Right lobe of liver (tissue), 4 donors: ENCODE measurements around the gene FBXO38.

Experiments
- POLR2A ChIP-seq: fragments of 450-650 bp; IDR thresholded peaks from one replicate; pipeline ENCODE4 v1.6.1; 2017; ENCODE audit warnings: antibody characterized with exemption, mild to moderate bottlenecking
- TF ChIP-seq, protein P1 (sequence below), 4 donors: fragments of 200-600 bp in 3 of 4; fragments of 450-650 bp in 1 of 4; IDR thresholded peaks; one replicate each; pipeline versions ENCODE4 v1.5.1 to v1.8.0; 2016 to 2022; ENCODE audit warnings: antibody characterized with exemption in 4 of 4, mild to moderate bottlenecking in 2 of 4
- donor health status: DM: no; HTN: no; CAD: no.
- donor health status: DM: no; HTN: no; CAD: no.
- donor health status: DM: no; HTN: yes; CAD: no.

DNA sequence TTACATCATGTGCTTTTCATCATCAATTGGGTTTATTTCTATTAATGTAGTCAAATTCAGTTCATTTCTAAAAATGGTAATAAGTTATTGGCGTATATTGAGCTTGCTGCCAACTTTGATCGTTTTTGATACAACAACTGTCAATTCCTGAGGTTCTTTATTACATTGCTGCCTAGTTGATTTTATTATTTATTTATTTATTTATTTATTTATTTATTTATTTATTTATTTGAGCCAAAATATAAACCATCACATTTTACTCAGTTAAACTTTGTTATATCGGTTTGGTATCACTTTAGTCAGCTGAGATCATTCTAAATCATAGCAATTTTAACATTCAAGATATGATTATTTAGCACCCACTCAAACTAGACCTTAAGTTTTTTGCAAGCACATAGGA lies 100.0 kb downstream of the FBXO38 start:
- TF ChIP-seq, protein P1, sequence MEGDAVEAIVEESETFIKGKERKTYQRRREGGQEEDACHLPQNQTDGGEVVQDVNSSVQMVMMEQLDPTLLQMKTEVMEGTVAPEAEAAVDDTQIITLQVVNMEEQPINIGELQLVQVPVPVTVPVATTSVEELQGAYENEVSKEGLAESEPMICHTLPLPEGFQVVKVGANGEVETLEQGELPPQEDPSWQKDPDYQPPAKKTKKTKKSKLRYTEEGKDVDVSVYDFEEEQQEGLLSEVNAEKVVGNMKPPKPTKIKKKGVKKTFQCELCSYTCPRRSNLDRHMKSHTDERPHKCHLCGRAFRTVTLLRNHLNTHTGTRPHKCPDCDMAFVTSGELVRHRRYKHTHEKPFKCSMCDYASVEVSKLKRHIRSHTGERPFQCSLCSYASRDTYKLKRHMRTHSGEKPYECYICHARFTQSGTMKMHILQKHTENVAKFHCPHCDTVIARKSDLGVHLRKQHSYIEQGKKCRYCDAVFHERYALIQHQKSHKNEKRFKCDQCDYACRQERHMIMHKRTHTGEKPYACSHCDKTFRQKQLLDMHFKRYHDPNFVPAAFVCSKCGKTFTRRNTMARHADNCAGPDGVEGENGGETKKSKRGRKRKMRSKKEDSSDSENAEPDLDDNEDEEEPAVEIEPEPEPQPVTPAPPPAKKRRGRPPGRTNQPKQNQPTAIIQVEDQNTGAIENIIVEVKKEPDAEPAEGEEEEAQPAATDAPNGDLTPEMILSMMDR (IDR thresholded peaks at IDR 0.05): no peak
- no peak for TF ChIP-seq POLR2A
